Endothelial cell of umbilical vein (primary cell): ENCODE results near the gene OR52E6. TPM values are rescaled to one million over a fixed set of nuclear protein-coding genes. Genes with fewer than 3 reads are reported as not detected.

Source experiments
- BruUV-seq: library from RNA; stranded (reverse); fragments of 400-500 nt; replicated peaks from 2 replicates; lab custom pipeline; 2021; lab: Mats Ljungman, UMichigan
- CTCF ChIA-PET: fragments of 300-600, 350-600 bp; sonication (Branson Sonifier 250); formaldehyde crosslinking; loops from one replicate; lab custom pipeline; 2021; ENCODE audit warnings: antibody characterized with exemption, inconsistent platforms; lab: Charles Lee
- POLR2A ChIA-PET: fragments of 300-600, 350-600 bp; sonication (Branson Sonifier 250); formaldehyde crosslinking; loops from one replicate; lab custom pipeline; 2021; ENCODE audit warnings: antibody characterized with exemption, inconsistent platforms; lab: Charles Lee
- DNase-seq: peaks from one replicate; pipeline ENCODE4 v3.0.0-alpha.2; 2011; ENCODE audit warnings: low read depth, low spot score
- FAIRE-seq: peaks from 2 replicates; lab custom pipeline; 2011; peaks lifted over from hg19 to GRCh38; lab: Jason Lieb, UNC
- H2AFZ ChIP-seq: 2 replicates; pipeline ENCODE4 v1.6.0; 2012; ENCODE audit warnings: low read depth, low read length, control low read depth, inconsistent platforms
- H3K27ac ChIP-seq: 2 replicates; pipeline ENCODE4 v1.5.1; 2011; ENCODE audit warnings: low read depth, mild to moderate bottlenecking, control low read depth, low read length, moderate library complexity; ENCODE audit not compliant: insufficient read depth
- H3K27me3 ChIP-seq, 2 experiments: 2 replicates each; pipeline versions ENCODE4 v1.6.0 to v1.6.1; 2011; ENCODE audit warnings: low read length in 2 of 2, mixed read lengths in 1 of 2; ENCODE audit not compliant: control insufficient read depth in 2 of 2, insufficient read depth in 2 of 2
- H3K36me3 ChIP-seq, 2 experiments: 2 replicates in 1 of 2; 3 replicates in 1 of 2; pipeline ENCODE4 v1.5.1; 2011; ENCODE audit warnings: low read length in 2 of 2, mild to moderate bottlenecking in 1 of 2, moderate library complexity in 1 of 2; ENCODE audit not compliant: control insufficient read depth in 2 of 2, insufficient read depth in 2 of 2; ENCODE audit errors: extremely low read depth in 1 of 2
- H3K4me1 ChIP-seq: 3 replicates; pipeline ENCODE4 v1.5.1; 2011; ENCODE audit warnings: mild to moderate bottlenecking, low read length; ENCODE audit not compliant: control insufficient read depth, insufficient read depth; ENCODE audit errors: extremely low read depth
- H3K4me2 ChIP-seq: 2 replicates; pipeline ENCODE4 v1.6.1; 2011; ENCODE audit warnings: low read length, control low read depth, mixed read lengths; ENCODE audit not compliant: insufficient read depth
- H3K4me3 ChIP-seq, 3 experiments: fragments of 200-600 bp in 1 of 3; sonication (generic), shearing (Covaris generic) in 1 of 3; replicated peaks in 1 of 3; 2 replicates each; pipeline ENCODE4 v1.5.1; 2011 to 2016; ENCODE audit warnings: control low read depth in 3 of 3, low read length in 3 of 3, mild to moderate bottlenecking in 2 of 3, inconsistent platforms in 1 of 3, low read depth in 1 of 3, moderate library complexity in 1 of 3; ENCODE audit not compliant: insufficient read depth in 1 of 3
- H3K79me2 ChIP-seq: 2 replicates; pipeline ENCODE4 v1.6.0; 2012; ENCODE audit warnings: low read length, inconsistent platforms; ENCODE audit not compliant: control insufficient read depth, insufficient read depth
- H3K9ac ChIP-seq: replicated peaks from 2 replicates; pipeline ENCODE3; 2011; ENCODE audit warnings: low read length, control low read depth; ENCODE audit not compliant: insufficient read depth; ENCODE audit errors: extremely low read depth
- H3K9me1 ChIP-seq: replicated peaks from 3 replicates; pipeline ENCODE4 v1.6.0; 2011; ENCODE audit warnings: mild to moderate bottlenecking, low read length; ENCODE audit not compliant: control insufficient read depth, insufficient read depth; ENCODE audit errors: extremely low read depth
- H3K9me3 ChIP-seq: replicated peaks from 2 replicates; pipeline ENCODE4 v1.5.1; 2012; ENCODE audit warnings: low read length, inconsistent platforms; ENCODE audit not compliant: control insufficient read depth, insufficient read depth
- H4K20me1 ChIP-seq: replicated peaks from 2 replicates; pipeline ENCODE3; 2011; ENCODE audit warnings: mild to moderate bottlenecking, low read length; ENCODE audit not compliant: control insufficient read depth, insufficient read depth; ENCODE audit errors: extremely low read depth
- EZH2 ChIP-seq: IDR thresholded peaks from 2 replicates; pipeline ENCODE4 v1.6.1; 2012; ENCODE audit warnings: borderline replicate concordance, low read depth, mild to moderate bottlenecking, moderate library complexity, low read length, inconsistent platforms; ENCODE audit not compliant: severe bottlenecking
- FOS ChIP-seq: IDR thresholded peaks from 2 replicates; pipeline ENCODE4 v1.6.1; 2011; ENCODE audit warnings: mild to moderate bottlenecking, low read length, moderate library complexity, borderline replicate concordance; ENCODE audit not compliant: insufficient read depth
- GATA2 ChIP-seq: IDR thresholded peaks from 2 replicates; pipeline ENCODE4 v1.7.0; 2011; ENCODE audit warnings: low read depth, mild to moderate bottlenecking, moderate library complexity, mixed read lengths, low read length; ENCODE audit not compliant: insufficient read length, insufficient read depth
- JUN ChIP-seq: IDR thresholded peaks from 2 replicates; pipeline ENCODE4 v1.6.1; 2011; ENCODE audit warnings: borderline replicate concordance, low read depth; ENCODE audit not compliant: insufficient read length, insufficient read depth
- MYC ChIP-seq: IDR thresholded peaks from one replicate; pipeline ENCODE4 v1.6.1; 2011; ENCODE audit warnings: mild to moderate bottlenecking, low read depth, low read length
- POLR2A ChIP-seq: IDR thresholded peaks from 2 replicates; pipeline ENCODE4 v1.6.1; 2012; ENCODE audit warnings: low read depth, mild to moderate bottlenecking, control low read depth, low read length
- POLR2AphosphoS5 ChIP-seq: IDR thresholded peaks from 2 replicates; pipeline ENCODE4 v1.6.1; 2012; ENCODE audit warnings: low read depth, mild to moderate bottlenecking, control low read depth, low read length, moderate library complexity; ENCODE audit not compliant: insufficient read depth
- dilution Hi-C: fragments of 300-500 bp; cut with MboI; formaldehyde crosslinking; loops from one replicate; pipeline ENCODE4 v1.15.0; 2019; ENCODE audit warnings: low sequenced_read_pairs; ENCODE audit not compliant: extremely low pct_ligation_motif_present
- intact Hi-C: fragments of 100-400 bp; cut with micrococcal nuclease; formaldehyde crosslinking; loops from one replicate; pipeline ENCODE4 v1.10.0; 2022
- polyA plus RNA-seq, 4 experiments: library from polyadenylated mRNA; depleted of rRNA in 3 of 4; stranded (reverse) in 3 of 4; unstranded in 1 of 4; fragments of >200 nt; gene quantifications; 2 replicates each; pipeline versions ENCODE4 v1.2.1 to v1.2.3, GENCODE V29; 2011 to 2012; ENCODE audit warnings: missing spikeins in 1 of 4
- total RNA-seq: library from RNA; stranded (reverse); gene quantifications from 2 replicates; pipeline ENCODE4 v1.2.3, GENCODE V29; 2021
- TF ChIP-seq, protein P1 (sequence below), 2 donors: IDR thresholded peaks; 1 replicate in 1 of 2; 2 replicates in 1 of 2; pipeline ENCODE4 v1.5.1; 2011; ENCODE audit warnings: low read length in 2 of 2, mild to moderate bottlenecking in 2 of 2, moderate library complexity in 2 of 2, control low read depth in 1 of 2, inconsistent platforms in 1 of 2, low read depth in 1 of 2; ENCODE audit not compliant: insufficient read depth in 1 of 2; ENCODE audit errors: extremely low read depth in 1 of 2
- TF ChIP-seq, protein P2 (sequence below): IDR thresholded peaks from 2 replicates; pipeline ENCODE4 v1.6.1; 2011; ENCODE audit not compliant: insufficient read depth, insufficient read length

Gene OR52E6
- total and polyA plus RNA-seq, 2 donors (not counting 3 experiments of a cell fraction or from before 2014, with no cell fraction given): not detected

GRCh38 chr11:5847711-5848110 lies 6.0 kb upstream of the OR52E6 start:
- no TSS peak for BruUV-seq
- dilution Hi-C loops: no loop called here

More at GRCh38 chr11:5847711-5848110, 6.0 kb upstream of the OR52E6 start:
- FAIRE-seq (no peak), DNase-seq (no peak)
- H3K9me3 ChIP-seq: no peaks in the 10 kb centered on the region
- H3K79me2 ChIP-seq: no peaks in the 10 kb centered on the region
- no peaks in the 10 kb centered on the region for H3K4me1 ChIP-seq
- TF ChIP-seq POLR2AphosphoS5 (no peak), FOS (no peak), JUN (no peak), MYC (no peak), GATA2 (no peak), POLR2A (no peak), EZH2 (no peak)
- TF ChIP-seq, protein P1, sequence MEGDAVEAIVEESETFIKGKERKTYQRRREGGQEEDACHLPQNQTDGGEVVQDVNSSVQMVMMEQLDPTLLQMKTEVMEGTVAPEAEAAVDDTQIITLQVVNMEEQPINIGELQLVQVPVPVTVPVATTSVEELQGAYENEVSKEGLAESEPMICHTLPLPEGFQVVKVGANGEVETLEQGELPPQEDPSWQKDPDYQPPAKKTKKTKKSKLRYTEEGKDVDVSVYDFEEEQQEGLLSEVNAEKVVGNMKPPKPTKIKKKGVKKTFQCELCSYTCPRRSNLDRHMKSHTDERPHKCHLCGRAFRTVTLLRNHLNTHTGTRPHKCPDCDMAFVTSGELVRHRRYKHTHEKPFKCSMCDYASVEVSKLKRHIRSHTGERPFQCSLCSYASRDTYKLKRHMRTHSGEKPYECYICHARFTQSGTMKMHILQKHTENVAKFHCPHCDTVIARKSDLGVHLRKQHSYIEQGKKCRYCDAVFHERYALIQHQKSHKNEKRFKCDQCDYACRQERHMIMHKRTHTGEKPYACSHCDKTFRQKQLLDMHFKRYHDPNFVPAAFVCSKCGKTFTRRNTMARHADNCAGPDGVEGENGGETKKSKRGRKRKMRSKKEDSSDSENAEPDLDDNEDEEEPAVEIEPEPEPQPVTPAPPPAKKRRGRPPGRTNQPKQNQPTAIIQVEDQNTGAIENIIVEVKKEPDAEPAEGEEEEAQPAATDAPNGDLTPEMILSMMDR (IDR thresholded peaks at IDR 0.05; ENCODE audit: extremely low read depth in 1 of 2, insufficient read depth in 1 of 2, low read depth in 1 of 2, low read length in 2 of 2): no peak
- TF ChIP-seq, protein P2, sequence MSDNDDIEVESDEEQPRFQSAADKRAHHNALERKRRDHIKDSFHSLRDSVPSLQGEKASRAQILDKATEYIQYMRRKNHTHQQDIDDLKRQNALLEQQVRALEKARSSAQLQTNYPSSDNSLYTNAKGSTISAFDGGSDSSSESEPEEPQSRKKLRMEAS: no peak
- H3K27me3 ChIP-seq: no peaks in the 10 kb centered on the region
- ChIA-PET POLR2A (no interaction called here), CTCF (no interaction called here)
- H3K36me3 ChIP-seq: no peaks in the 10 kb centered on the region
- no peaks in the 10 kb centered on the region for H4K20me1 ChIP-seq
- intact Hi-C loops: no loop called here
- H2AFZ ChIP-seq: no peak overlapping the region
- no peak overlapping the region for H3K4me2 ChIP-seq
- H3K9me1 ChIP-seq: no peaks in the 10 kb centered on the region
- H3K27ac ChIP-seq: no peak overlapping the region
- H3K9ac ChIP-seq: no peak overlapping the region
- H3K4me3 ChIP-seq: no peak overlapping the region
